Ammon's horn (tissue), 1 donor: Measurements from ENCODE around the gene NPM1.
"Not testable (repeated sequence)": the region's sequence is repeated elsewhere in the genome, so short reads cannot be mapped to it uniquely, and the experiment has no call there.

Experiments used
- DNase-seq: peaks from one replicate; pipeline ENCODE4 v3.0.0-alpha.2; 2016; ENCODE audit warnings: low spot score

NPM1 gene, protein sequence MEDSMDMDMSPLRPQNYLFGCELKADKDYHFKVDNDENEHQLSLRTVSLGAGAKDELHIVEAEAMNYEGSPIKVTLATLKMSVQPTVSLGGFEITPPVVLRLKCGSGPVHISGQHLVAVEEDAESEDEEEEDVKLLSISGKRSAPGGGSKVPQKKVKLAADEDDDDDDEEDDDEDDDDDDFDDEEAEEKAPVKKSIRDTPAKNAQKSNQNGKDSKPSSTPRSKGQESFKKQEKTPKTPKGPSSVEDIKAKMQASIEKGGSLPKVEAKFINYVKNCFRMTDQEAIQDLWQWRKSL

DNA sequence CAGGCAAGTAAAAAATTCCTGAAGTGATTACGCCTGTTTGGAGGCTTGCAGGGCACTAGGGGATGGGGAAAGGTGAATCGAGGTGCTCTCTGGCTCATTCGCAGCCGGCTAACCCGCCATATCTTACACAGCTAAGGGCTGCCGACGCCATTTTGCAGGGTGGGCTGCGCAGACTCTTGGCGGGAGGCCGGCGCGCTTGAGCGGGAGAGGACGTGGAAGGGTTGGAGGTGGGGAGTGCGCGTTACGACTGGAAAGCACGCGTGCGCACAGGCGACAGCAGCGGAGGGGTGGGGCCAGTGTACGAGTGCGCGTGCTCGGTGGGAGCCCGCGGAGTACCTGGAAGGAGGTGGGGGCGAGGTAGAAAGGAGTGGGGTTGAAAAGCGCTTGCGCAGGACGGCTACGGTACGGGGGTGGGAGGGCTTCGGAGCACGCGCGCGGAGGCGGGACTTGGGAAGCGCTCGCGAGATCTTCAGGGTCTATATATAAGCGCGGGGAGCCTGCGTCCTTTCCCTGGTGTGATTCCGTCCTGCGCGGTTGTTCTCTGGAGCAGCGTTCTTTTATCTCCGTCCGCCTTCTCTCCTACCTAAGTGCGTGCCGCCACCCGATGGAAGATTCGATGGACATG, at the start of gene NPM1:
NPM1 (plus strand) TSS at position 505 of the 625 bp plus-strand sequence; CDS start at position 605, 100 bp downstream.
- DNase-seq, result peak; percentile 98

DNA sequence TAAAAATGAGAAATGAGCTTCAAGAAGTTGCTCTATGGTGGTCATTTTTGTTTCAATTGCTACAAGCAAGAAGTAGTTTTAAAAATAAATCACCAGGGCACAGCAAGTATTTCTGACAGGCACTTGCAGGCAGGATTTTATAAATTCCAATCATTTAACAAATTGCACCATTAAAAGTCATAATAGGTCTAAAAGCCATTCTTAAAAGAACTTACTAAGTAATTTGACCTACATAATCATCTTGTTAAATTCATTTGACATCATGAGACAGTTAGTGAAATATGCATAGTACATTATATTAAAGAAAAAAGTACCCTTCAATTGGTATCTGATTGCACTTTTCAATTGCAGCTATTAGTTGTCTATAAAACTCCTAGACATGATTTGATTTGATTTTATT, 47.6 kb upstream of the NPM1 start:
- DNase-seq, result no peak

DNA sequence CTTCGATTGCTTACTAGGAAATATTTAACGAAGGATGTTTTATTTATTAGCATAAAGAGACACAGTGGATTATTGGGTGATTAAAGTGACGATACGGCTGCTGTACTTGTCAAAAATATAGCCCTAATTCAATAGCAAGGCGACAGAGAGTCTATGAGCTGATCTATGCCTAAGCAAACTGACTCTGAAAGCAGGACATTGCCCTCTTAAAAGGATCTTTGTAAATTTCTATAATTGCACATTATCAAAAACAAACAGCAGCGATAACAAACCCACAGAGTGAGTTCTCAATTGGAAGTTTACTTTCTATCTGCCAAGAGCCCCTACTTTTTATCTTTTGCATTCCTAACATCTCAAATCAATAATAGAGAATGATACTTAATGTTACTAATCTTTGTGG, 47.2 kb upstream of the NPM1 start:
- DNase-seq, result no peak

DNA sequence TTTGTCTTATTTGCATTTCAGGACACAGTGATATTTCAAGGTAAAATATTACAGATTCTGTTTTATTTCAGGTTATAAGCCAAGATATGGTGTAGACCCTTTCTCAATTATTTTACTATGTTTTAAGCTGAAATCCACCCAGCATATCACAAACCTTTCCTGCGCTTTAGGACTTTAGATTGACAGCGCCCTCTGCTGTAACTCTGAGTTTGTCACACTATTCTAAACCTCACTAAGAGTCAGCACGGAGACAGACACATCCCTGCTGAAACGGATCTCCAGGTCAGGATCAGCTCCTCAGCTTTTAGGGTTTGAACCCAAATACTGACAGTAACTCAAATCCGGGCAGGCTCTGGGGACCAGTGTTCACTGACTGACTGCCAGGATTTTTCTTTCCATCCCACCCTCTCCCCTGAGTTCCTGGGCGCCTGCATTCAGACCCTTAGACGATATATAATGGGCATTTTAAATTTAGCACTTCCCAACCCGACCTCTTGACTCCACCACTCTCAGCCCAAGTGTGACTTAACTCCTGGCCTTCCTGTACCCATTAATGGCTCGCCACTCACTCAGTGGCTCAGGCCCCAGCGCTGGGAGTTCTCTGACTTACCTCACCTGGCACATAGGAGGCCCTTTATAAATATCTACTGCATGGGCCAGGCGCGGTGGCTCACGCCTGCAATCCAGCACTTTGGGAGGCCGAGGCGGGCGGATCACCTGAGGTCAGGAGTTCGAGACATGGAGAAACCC, 45.1 kb upstream of the NPM1 start:
- peak; percentile 76 for DNase-seq

DNA sequence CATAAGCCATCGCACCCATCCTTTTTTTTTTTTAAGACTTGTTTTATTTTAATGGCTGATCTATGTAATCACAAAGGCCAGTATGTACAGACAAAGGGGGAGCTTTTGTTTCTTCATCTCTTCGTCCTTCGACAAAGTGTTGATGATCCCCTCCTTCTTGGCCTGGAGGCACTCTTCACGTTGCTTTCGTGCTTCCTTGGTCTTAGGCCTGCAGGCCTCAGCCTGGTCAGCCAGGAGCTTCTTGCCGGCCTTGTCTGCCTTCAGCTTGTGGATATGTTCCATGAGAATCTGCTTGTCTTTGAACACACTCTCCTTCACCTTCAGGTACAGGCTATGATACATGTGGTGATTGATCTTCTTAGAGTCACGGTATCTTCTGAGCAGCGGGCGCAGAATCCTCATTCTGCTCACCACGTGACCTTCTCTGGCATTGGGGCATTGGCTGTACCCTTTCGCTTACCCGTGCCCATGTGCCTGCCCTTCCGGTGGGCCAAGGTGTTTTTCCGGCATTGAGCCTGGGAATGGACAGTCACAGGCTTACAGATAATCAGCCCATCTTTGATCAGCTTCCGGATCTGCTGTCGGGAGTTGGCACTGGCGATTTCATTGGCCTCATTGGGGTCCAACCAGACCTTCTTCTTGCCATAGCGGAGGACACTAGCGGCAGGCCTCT, 42.6 kb upstream of the NPM1 start:
- DNase-seq, result no peak

DNA sequence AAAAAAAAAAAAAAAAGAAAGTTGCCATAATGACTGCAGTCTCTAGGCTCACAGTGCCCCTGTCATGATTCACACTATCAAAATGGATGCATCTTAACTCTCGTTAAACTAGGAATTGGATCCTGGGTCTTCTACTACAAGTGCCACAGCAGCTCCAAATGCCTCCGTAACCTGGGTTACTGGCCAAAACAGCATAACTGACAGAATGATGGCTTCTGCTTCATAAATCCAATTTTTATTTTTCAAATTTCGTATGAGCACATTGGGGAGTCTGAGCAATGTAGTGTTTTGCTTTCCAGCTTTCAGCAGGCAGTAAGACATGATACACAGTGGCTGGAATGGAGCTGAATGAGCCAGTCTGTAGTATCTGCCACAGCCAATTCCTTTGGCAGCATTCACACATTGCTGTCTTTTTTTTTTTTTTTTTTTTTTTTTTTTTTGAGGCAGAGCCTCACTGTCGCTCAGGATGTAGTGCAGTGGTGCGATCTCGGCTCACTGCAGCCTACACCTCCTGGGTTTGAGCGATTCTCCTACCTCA, 36.0 kb upstream of the NPM1 start:
- DNase-seq, result peak; percentile 28

DNA sequence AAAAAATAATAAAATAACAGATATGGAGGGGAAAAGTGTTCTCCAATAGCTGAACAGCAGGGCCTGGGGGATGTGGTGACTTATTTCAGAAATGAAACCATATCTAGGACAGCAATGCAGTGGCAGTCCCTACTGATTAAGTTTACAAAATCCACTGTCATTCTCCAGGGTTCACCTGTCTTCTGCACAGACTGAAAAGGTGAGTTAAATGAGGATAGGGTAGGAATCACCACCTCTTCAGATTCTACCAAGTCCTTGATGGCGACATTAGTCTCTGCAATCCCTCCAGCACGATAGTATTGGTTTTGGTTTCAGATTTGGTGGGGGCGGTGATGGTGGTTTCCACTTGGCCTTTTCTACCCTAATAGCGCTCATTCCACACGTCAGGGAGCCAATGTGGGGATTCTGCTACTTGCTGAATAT, 32.3 kb upstream of the NPM1 start:
- no peak for DNase-seq

DNA sequence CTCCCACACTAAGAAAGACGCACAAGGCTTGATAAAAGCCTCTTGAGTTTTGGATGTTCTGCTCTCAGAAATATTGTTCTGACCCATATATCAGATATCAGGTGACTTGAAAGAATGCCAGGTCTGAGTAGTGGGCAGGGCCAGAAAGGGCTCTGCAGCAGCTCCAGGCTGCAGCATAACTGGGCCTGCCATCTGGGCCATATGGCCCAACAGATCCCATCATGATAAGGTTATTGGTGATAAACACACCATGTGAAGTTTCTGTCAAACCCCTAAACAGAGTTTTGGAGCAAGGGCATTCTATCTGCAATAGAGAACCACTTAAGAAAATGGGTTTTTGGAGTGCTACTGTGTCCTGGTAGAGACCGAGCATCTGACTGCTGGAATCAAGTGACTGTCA, 29.8 kb upstream of the NPM1 start:
- no peak for DNase-seq

DNA sequence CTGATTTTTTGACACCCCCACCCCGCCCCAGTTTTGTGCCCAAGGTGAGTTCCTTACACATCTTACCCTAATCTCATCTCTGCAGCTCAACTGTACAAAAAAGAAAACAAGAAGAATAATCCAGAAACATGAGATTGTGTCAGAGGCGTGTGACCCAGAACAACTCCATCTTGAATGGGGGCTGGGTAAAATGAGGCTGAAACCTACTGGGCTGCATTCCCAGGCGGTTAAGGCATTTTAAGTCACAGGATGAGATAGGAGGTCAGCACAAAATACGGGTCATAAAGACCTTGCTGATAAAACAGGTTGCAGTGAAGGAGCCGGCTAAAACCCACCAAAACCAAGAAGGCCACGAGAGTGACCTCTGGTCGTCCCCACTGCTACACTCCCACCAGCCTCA, 26.5 kb upstream of the NPM1 start:
- DNase-seq, result not testable (repeated sequence)

DNA sequence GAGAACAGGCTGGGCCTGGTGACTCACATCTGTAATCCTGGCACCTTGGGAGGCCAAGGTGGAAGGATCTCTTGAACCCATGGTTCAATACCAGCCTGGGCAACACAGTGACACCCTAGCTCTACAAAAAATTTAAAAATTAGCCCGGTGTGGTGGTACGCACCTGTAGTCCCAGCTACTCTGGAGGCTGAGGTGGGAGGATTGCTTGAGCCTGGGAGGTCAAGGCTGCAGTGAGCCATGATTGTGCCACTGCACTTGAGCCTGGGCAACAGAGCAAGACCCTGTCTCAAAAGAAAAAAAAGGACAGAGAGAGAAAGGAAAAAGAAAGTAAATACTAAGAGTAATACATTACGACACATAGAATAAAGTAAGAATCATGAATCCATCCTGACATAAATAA, 24.4 kb upstream of the NPM1 start:
- DNase-seq, result not testable (repeated sequence)

DNA sequence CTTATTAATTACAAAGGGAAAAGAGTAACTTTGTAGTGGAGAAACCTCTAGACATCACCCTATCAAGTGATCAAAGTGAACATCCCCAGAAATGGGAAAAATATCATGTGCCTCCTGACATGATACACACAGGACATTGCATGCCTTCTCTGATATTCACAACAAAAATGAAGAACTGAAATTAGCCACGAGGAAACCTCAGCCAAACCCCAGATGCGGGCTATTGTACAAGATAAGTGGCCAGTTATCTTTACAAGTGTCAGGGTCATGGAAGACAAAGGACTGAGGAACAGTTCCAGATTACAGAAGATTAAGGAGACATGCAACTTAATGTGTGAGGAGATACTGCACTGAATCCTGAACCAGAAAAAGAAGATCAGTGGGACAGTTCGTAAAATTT, 23.8 kb upstream of the NPM1 start:
- no peak for DNase-seq

DNA sequence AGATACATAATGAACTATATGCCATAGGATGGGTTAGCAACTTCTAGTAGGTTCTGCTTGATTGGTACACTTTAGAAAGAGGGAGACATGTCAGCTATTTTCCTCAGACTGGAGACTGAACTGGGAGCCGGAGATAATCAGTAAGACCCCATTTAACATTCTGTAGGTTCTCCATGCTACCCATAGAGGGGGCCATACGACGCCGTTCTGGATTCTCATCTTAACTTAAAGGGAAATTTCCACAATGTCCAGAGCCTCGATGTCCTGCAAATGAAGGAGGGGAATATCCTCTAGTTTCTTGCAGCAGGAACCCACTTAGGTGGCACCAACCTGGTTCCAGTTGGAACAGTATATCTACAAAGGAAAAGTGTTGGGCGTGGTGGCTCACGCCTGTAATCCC, 22.3 kb upstream of the NPM1 start:
- no peak for DNase-seq

DNA sequence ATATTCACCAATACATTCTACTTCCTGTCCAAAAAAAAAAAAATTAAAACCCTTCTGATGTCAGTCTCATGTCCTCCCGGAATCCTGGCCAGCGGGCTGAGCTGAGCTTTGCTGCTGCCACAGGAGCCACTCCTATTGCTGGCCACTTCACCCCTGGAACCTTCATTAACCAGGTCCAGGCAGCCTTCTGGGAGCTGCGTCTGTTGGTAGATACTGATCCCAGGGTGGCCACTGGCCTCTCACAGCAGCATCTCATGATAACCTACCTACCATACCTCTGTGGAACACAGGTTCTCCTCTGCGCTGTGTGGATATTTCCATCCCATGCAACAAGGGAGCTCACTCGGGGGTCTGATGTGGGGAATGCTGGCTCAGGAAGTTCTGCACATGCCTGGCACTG, 21.0 kb upstream of the NPM1 start:
- DNase-seq, result no peak

DNA sequence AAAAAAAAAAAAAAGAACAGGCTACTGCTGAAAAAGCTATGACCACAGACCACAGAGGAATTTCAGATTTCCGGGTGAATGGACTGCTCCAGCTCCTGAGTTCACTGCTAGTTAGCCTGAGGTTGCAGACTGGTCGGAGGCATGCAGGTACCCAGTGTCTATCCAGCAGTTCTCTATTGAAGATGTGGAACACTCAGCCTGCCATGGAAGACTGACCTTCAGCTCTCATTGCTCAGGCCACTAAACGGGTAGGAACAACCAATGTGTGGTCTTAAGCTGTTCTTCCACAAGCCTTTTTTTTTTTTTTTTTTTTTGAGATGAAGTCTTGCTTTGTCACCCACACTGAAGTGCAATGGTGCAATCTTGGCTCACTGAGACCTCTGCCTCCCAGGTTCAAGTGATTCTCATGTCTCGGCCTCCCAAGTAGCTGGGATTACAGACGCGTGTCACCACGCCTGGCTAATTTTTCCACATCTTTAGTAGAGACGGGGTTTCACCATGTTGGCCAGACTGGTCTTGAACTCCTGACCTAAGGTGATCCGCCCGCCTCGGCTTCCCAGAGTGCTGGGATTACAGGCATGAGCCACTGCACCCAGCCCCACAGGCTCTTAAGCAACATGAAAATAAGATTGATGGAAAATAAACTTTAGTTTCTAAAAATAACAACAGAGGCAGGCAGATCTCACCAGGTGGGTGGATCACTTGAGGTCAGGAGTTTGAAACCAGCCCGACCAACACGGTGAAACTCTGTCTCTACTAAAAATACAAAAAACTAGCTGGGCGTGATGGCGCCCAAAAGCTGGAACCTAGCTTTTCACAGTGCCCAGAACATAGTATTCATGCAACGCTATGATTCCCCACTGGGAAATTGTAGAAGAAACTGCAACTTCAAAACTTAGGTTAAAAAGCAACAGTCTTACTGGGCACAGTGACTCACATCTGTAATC, 20.0 kb upstream of the NPM1 start:
- no peak for DNase-seq

DNA sequence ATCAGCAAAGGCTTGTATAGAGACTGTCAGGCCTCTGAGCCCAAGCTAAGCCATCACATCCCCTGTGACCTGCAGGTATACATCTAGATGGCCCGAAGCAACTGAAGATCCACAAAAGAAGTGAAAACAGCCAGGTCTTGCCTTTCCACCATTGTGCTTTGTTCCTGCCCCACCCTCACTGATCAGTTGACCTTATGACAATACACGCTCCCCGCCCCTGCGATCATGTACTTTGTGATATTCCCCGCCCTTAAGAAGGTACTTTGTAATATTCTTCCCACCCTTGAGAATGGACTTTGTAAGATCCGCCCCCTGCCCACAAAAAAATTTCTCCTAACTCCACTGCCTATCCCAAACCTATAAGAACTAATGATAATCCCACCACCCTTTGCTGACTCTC, 18.6 kb upstream of the NPM1 start:
- DNase-seq, result no peak

DNA sequence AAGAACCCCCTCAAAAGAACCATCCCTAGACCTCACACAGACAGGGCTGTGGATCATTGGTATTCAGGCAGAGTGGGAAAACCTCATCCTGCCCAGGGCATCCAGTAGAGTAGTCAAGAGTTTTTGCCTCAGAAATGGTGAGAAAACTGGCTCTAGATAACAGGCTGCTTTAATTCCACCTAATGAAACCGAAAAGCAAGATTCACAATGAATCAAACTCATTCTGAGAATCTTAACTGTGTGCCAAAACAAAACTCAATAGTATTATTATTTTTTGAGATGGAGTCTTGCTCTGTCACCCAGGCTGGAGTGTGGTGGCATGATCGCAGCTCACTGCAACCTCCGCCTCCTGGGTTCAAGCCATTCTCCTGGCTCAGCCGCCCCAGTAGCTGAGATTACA, 17.8 kb upstream of the NPM1 start:
- DNase-seq, result no peak

DNA sequence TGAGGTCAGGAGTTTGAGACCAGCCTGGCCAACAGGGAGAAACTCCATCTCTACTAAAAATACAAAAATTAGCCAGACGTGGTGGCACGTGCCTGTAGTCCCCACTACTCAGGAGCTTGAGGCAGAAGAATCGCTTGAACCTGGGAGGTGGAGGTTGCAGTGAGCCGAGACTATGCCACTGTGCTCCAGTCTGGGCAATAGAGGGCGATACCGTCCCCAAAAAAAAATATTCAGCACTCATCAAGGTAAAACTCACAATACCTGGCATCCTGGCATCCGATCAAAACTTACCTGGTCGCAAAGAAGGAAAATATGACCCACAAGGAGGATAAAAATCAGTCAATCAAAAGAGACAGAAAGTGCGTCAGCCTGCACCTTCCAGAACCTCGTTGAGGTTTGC, 16.8 kb upstream of the NPM1 start:
- not testable (repeated sequence) for DNase-seq

DNA sequence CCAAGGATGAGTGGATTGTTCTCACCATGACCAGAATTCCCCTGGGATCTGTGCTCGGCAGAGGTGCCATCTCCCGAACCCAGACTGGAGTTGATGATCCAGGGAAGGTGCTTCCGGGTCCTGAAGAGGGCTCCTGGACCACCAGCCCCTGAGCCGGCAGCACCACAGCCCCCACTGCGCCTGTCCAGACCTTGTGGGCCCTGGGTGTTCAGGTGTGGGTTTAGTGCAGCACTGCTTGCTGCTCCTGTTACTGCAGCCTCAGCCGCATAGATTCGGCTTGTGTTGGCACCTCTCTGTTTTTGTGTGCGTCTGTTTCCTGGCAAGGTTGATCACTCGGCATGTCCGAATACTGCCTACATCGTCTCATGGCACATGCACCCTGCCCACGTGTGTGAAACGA, 16.3 kb upstream of the NPM1 start:
- no peak for DNase-seq

DNA sequence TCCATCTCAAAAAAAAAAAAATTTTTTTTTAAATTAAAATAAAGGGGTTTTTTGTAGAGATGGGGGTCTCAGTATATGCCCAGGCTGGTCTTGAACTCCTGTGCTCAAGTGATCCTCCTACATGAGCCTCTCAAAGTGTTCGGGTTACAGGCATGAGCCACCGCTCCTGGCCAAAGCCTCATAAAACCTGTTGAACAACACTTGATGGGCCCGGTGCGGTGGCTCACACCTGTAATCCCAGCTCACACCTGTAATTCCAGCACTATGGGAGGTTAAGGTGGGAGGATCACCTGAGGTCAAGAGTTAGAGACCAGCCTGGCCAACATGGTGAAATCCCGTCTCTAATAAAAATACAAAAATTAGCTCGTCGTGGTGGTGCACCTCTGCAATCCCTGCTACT, 7.7 kb upstream of the NPM1 start:
- no peak for DNase-seq

DNA sequence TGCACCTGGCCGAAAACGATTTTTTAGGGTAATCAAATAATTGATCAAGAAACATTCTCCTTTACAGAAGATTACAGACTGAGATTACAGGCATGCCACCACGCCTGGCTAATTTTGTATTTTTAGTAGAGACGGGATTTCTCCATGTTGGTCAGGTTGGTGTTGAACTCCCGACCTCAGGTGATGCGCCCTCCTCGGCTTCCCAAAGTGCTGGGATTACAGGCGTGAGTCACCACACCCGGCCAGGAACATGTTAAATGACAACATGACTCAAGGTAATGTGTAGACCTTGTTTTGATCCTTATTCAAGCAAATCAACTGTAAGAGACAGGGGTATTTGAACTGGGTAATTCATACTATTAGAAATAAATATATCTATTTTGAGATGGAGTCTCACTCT, 3.2 kb upstream of the NPM1 start:
- DNase-seq, result not testable (repeated sequence)

DNA sequence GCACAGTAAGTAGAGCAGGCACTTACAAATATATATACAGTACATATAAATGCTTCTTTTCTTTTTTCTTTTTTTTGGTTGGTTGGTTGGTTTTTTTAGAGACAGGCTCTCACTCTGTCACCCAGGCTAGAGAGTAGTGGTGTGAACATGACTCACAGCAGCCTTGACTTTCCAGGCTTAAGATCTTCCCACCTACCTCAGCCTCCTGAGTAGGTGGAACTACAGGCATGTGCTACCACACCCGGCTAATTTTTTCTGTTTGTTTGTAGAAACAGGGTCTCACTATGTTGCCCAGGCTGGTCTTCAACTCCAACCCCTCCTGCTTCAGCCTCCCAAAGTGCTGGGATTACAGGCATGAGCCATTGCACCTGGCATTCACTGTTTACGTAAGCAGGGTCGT, 2.6 kb upstream of the NPM1 start:
- not testable (repeated sequence) for DNase-seq
